Measurements from ENCODE around the gene NAP1L4. TPM values are rescaled to one million over a fixed set of nuclear protein-coding genes. Genes with fewer than 3 reads are reported as not detected.

Gene NAP1L4
- polyA plus RNA-seq, 3 donors from 2014 or later: 131 to 157 (median 139) TPM

DNA sequence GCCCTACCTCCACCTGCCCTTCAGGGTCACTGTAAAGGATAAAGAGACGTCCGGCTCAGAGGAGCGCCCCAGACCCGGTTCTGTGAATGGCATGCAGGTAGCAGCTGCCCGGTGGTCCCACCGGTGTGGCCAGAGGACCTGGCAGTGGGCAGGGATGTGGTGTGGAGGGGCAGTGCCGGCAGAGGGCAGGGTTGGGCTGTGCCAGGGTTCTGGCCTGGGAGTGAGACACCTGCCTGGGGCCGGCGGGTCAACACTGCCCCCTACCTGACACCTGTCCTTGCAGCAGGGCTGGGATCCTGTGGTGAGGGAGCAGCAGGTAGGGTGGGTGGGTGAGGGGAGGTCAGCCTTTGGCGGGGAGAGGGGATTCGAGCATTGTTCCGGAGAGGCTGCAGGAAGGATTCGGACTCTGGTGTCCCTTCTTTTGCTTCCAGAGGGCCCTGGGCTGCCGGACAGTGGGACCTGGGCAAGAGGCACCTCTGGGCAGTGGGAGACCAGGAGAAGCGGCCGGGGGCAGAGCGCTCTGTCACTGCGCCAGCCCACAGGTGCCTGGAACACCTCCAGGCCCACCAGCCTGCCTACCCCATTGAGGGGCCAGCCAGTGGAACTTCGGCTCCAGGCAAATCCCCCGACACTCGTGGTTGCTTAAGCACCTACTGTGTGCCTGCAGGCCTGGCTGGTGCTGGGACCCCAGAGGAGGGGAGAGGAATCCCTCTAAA, 61.3 kb downstream of the NAP1L4 start:
- H3K9me3 Mint-ChIP-seq: peaks cover 0 to 1% (median 0%) of the 10 kb centered on the region in 6 donors
- H3K4me1 Mint-ChIP-seq: peaks cover 22 to 24% of the 10 kb centered on the region in 2 donors
- peaks cover 11 to 27% (median 15%) of the 10 kb centered on the region in 3 donors for H3K27me3 Mint-ChIP-seq (ENCODE audit: low read depth in 3 of 3)
- no peaks in the 10 kb centered on the region for H3K36me3 Mint-ChIP-seq
- DNase-seq: peak in 2 of 3 donors; percentile 31 to 41
- peak overlapping the region in 4 of 6 donors; percentile 59 to 87 (median 76) for H3K27ac Mint-ChIP-seq
- peak overlapping the region; percentile 66 to 88 (median 78) for H3K4me3 Mint-ChIP-seq

DNA sequence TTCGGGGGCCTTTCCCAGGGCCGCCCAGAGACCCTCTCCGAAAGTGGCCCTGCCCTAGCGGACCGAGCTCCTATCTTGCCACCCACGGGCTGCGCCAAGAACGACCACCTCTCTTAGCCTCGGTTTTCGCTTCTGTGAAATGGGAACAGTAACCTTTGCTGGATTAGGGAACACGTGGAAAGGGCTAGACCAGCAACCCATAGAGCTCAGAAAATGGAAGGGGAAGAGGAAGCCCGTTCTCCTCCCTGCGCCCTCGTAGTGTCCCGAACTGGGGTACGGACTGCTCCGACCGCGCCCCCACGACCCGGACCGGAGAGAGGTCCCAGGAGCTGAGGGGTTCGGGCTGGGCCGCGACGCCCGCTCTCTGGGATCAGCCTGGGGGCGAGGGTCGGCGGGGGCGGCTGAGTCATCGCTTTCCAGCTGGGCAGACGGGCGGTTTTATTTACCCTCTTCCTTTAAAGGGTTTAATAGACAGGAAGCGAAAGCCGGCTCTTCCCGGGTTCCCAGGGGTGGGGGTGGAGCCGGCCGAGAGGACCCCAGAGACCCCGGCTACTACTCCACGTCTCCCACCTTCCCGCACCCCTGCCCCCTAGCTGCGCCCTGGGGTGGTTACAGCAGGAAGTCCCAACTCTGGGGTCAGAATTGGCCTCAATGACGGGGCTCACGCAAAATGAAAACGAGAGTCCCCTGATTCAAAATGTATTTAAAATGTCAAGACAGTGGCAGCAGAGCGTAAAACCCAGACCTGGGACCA, 62.0 kb downstream of the NAP1L4 start:
- peaks cover 0 to 1% (median 0%) of the 10 kb centered on the region in 6 donors for H3K9me3 Mint-ChIP-seq
- H3K4me3 Mint-ChIP-seq: peak overlapping the region; percentile 74 to 88 (median 78)
- DNase-seq: peak in 2 of 3 donors; percentile 39 to 42
- no peaks in the 10 kb centered on the region for H3K36me3 Mint-ChIP-seq
- peaks cover 22 to 24% of the 10 kb centered on the region in 2 donors for H3K4me1 Mint-ChIP-seq
- peaks cover 11 to 27% (median 15%) of the 10 kb centered on the region in 3 donors for H3K27me3 Mint-ChIP-seq (ENCODE audit: low read depth in 3 of 3)
- H3K27ac Mint-ChIP-seq: peak overlapping the region in 5 of 6 donors; percentile 59 to 87 (median 83)

DNA sequence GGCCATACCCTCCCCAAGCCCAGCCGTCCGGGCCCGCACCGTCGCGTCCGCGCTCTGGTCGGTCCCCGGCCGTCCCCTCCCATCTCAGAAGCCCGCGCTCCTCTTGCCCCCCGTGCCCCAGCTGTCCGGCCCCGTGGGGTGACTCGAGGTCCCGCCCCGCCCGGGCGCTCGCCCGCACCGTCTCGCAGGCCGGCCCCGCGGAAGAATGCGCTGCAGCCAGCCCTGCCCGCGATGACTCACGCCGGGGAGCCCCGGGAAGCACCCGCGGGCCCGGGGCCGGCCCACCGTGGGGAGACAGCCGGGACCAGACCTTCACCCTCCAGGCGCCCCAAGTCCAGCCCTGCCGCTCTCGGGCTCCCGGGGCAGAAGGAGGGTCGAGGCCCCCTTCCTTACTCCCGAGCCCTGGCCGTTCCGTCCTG, 62.6 kb downstream of the NAP1L4 start:
- H3K9me3 Mint-ChIP-seq: no peaks in the 10 kb centered on the region
- H3K4me3 Mint-ChIP-seq: peak overlapping the region in 4 of 5 donors; percentile 71 to 88 (median 79)
- peak in 1 of 3 donors; percentile 38 for DNase-seq
- peak overlapping the region in 2 of 6 donors; percentile 60 to 68 for H3K27ac Mint-ChIP-seq
- H3K27me3 Mint-ChIP-seq (ENCODE audit: low read depth in 3 of 3): peaks cover 11 to 24% (median 15%) of the 10 kb centered on the region in 3 donors
- H3K36me3 Mint-ChIP-seq: no peaks in the 10 kb centered on the region
- peaks cover 22 to 24% of the 10 kb centered on the region in 2 donors for H3K4me1 Mint-ChIP-seq

GRCh38 chr11:2928605-2929530, 63.3 kb downstream of the NAP1L4 start, which contains the start of gene PHLDA2:
PHLDA2 (minus strand) TSS chr11:2929420; CDS start chr11:2929364, 56 bp downstream.
- DNase-seq: peak; percentile 41 to 59 (median 53)
- Mint-ChIP-seq H3K36me3 (no peaks in the 10 kb centered on the region), H3K4me1 (peaks cover 22 to 24% of the 10 kb centered on the region in 2 donors), H3K4me3 (peak within 1 kb of the TSS; percentile 74 to 88 (median 84)), H3K27me3 (ENCODE audit: low read depth in 3 of 3) (peaks cover 11 to 24% (median 13%) of the 10 kb centered on the region in 3 donors), H3K27ac (peak within 1 kb of the TSS in 5 of 6 donors; percentile 39 to 87 (median 66)), H3K9me3 (no peaks in the 10 kb centered on the region)

DNA sequence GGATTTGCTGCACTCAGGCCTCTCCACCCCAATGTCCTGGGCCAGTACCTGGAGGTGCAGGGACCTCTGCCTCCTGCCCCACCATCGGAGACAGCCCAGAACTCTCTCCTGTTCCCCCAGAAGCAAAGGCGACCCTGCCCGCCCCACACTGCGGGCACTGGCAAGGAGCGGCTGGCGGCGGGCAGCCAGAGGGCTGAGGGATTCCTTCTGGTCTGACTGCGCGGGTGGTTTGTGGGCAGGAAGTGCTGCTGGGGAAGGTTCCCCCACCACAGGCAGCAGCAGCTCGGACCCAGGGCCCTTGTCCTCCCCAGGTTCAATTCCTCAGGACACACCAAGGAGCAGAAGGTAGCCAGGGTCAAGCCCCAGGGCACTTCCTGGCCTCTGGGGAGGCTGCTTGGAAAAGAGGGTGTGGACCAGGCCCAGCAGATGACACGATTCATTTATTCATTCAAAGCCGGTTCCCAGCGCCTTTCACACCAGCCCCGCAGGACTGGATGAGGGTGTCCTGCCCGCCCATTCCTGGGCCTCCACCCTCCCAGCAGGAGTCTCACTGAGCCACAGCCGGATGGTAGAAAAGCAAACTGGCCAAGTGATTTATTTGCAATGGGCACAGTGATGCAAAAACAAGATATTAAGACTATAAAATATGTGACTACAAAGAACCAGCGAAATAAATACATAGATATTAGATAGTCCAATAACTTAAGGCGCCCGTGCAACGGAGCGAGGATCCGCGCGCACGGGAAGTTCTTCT, 64.1 kb downstream of the NAP1L4 start:
- Mint-ChIP-seq H3K4me3 (peak overlapping the region; percentile 67 to 77 (median 76)), H3K36me3 (no peaks in the 10 kb centered on the region), H3K4me1 (peaks cover 21 to 22% of the 10 kb centered on the region in 2 donors), H3K9me3 (no peaks in the 10 kb centered on the region), H3K27me3 (ENCODE audit: low read depth in 3 of 3) (peaks cover 11 to 23% (median 13%) of the 10 kb centered on the region in 3 donors), H3K27ac (no peak overlapping the region)
- DNase-seq: no peak

DNA sequence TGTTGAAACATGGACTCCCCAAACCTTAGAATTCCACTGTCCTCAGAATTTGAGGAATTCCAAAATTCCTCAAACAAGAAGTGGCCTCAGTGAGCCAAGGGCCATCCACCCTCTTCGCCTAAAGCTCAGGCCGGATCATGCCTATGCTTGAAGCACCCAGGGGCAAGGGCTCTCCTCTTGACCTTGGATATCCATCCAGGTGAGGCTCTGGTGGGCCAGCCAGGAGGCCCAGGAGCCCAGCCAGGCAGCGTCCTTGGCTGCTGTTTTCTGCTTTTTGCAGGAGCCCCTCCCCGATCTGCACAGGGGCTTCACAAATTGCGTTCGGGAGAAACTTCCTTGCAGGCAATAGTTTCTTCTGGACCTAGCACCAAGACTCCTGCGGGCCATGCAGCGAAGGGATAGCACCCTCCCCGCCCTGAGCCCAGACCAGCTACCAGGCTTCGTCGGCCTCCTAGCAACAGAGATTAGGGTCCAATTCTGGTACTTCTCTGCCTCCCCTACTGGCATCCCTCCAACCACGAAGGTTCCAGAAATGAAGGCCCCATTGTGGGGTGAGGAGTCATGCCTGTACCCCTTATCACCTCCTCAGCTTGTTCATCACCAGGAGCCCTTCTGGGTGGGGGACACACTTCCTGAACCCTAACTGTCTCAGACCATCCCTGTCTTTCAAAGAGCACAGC, 64.9 kb downstream of the NAP1L4 start:
- peak overlapping the region in 3 of 5 donors; percentile 67 to 77 (median 76) for H3K4me3 Mint-ChIP-seq
- no peaks in the 10 kb centered on the region for H3K36me3 Mint-ChIP-seq
- H3K27me3 Mint-ChIP-seq (ENCODE audit: low read depth in 3 of 3): peaks cover 11 to 21% (median 13%) of the 10 kb centered on the region in 3 donors
- peaks cover 20 to 22% of the 10 kb centered on the region in 2 donors for H3K4me1 Mint-ChIP-seq
- no peak for DNase-seq
- no peak overlapping the region for H3K27ac Mint-ChIP-seq
- H3K9me3 Mint-ChIP-seq: no peaks in the 10 kb centered on the region

DNA sequence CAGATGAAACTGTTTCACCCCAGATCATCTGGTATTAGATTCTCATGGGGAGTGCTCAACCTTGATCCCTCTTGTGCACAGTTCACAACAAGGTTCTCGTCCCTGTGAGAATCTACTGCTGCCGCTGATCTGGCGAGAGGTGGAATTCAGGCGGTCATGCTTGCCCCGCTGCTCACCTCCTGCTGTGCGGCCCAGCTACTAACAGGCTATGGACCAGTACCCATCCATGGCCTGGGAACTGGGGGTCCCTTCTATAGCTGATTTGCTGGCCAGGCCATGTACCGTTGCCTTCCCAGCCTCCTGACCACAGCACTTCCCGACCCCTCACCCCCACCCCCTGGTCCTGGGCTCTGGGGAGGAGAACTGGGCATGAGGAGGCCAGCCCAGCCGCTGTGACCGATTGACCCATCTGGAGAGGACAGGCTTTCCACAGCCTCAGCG, 65.5 kb downstream of the NAP1L4 start:
- H3K9me3 Mint-ChIP-seq: no peaks in the 10 kb centered on the region
- peaks cover 20 to 22% of the 10 kb centered on the region in 2 donors for H3K4me1 Mint-ChIP-seq
- H3K27ac Mint-ChIP-seq: no peak overlapping the region
- H3K4me3 Mint-ChIP-seq: no peak overlapping the region
- peaks cover 11 to 21% (median 13%) of the 10 kb centered on the region in 3 donors for H3K27me3 Mint-ChIP-seq (ENCODE audit: low read depth in 3 of 3)
- no peaks in the 10 kb centered on the region for H3K36me3 Mint-ChIP-seq
- no peak for DNase-seq

DNA sequence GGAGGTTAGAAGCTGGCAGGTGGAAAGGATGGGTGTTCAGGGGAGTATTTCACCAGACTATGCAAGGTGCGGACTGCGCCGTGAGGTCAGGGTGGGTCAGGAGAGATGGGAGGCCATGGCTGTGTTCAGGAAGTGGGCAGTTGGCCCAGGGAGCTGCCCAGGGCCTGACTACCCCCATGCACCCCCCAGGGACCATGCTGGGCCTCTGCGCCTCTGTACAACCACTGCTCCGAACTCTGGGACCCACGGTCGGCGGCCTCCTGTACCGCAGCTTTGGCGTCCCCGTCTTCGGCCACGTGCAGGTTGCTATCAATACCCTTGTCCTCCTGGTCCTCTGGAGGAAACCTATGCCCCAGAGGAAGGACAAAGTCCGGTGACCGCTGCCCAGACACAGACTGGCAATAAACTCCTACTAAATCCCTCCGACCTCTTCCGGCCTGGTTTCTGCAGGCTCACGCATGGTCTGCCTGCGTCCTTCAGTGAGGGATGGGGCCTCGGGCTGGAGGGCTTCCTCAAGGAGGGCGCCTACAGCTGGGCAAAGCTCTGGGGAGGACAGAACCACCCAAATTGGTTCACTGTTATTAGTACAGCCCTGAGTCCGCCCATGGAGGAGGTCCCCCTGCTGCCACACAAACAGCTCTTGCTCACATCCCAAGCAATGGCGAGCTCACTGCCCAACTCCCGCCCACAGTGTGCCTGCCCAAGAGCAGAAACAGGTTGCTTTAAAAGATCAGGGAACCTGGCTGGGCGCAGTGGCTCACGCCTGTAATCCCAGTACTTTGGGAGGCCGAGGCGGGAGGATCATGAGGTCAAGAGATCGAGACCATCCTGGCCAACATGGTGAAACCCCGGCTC, 67.1 kb downstream of the NAP1L4 start:
- Mint-ChIP-seq H3K9me3 (no peaks in the 10 kb centered on the region), H3K27ac (no peak overlapping the region), H3K4me1 (peaks cover 15 to 16% of the 10 kb centered on the region in 2 donors), H3K36me3 (no peaks in the 10 kb centered on the region), H3K27me3 (ENCODE audit: low read depth in 3 of 3) (peaks cover 8 to 18% (median 9%) of the 10 kb centered on the region in 3 donors), H3K4me3 (no peak overlapping the region)
- no peak for DNase-seq

GRCh38 chr11:2924381-2924780, 67.7 kb downstream of the NAP1L4 start:
- DNase-seq: no peak
- Mint-ChIP-seq H3K4me1 (peaks cover 10 to 13% of the 10 kb centered on the region in 2 donors), H3K4me3 (no peak overlapping the region), H3K27ac (no peak overlapping the region), H3K36me3 (no peaks in the 10 kb centered on the region), H3K9me3 (no peaks in the 10 kb centered on the region), H3K27me3 (ENCODE audit: low read depth in 3 of 3) (peaks cover 6 to 18% (median 6%) of the 10 kb centered on the region in 3 donors)

DNA sequence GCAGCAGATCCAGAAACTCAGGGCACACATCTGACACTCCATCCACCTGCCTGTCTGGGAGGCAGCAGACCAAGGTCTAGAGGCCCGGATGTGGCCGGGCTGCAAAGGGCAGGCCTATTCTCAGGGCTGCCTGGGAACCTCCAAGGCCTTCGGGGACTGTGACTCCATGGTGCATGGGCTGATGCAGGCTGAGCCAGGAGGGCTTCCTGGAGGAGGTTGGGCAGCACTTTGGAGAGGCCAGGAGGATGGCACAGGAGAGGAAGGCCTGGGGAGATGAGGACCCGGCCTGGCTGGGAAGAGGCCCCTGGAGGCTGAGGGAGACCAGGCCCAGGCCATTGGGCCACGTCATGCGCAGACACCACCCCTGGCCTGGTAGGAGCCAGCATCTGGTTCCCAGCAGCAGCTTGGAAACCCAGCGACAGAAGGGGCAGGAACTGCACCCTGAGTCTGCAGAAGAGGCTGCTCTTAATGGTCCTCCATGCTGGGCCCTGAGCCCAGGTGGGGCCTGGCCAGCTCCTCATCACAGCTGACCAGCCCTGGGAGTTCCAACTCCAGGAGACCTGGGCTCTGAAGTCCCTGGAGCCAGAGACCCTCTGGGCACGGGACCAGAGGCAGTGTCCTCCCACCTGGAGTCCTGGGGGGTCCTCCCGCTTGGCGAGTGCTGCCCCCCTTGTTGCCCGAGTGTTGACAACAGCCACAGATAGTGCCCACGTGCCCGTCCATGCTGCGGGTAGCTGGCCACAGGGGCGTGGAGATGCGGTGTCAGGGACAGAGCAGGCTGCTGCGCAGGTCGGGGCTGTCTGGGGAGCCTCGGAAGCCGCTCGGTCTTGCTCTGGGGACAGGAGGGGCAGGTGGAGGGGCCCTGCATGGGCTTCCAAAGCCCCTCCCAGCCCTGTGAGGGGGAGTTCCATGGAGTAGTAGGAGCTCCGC, 68.4 kb downstream of the NAP1L4 start:
- H3K4me1 Mint-ChIP-seq: peaks cover 10% of the 10 kb centered on the region in 2 donors
- no peak overlapping the region for H3K4me3 Mint-ChIP-seq
- H3K27me3 Mint-ChIP-seq (ENCODE audit: low read depth in 3 of 3): peaks cover 5 to 15% (median 6%) of the 10 kb centered on the region in 3 donors
- no peaks in the 10 kb centered on the region for H3K36me3 Mint-ChIP-seq
- H3K27ac Mint-ChIP-seq: no peak overlapping the region
- DNase-seq: no peak
- H3K9me3 Mint-ChIP-seq: no peaks in the 10 kb centered on the region
